HG03097 (cell line): ENCODE data around the gene AP4M1.

Source experiments
- ATAC-seq: cut with Tn5 transposase; IDR thresholded peaks from one replicate; pipeline ENCODE4 v1.9.1; 2021; ENCODE audit not compliant: unreplicated experiment, low FRiP score

The AP4M1 gene

GRCh38 chr7:100157069-100157333 lies 55.6 kb downstream of the AP4M1 start:
- ATAC-seq, result no peak

- no peak for ATAC-seq
These were observed 56.1 kb downstream of the AP4M1 start for GRCh38 chr7:100157334-100158228.
